GM06990 (cell line): Measurements from ENCODE around the gene APOBEC3A.
A peak's percentile ranks its signal among the peaks of the same experiment; 100 is the strongest.
"Not testable (repeated sequence)": the region's sequence is repeated elsewhere in the genome, so short reads cannot be mapped to it uniquely, and the experiment has no call there.

ENCODE experiments used
- DNase-seq: peaks from one replicate; pipeline ENCODE4 v3.0.0-alpha.2; 2011; ENCODE audit not compliant: insufficient read length; ENCODE audit errors: extremely low read depth
- H3K27me3 ChIP-seq: replicated peaks from 2 replicates; pipeline ENCODE4 v1.6.0; 2011; ENCODE audit warnings: low read length; ENCODE audit not compliant: control insufficient read depth, insufficient read depth
- H3K36me3 ChIP-seq: 2 replicates; pipeline ENCODE4 v1.5.1; 2011; ENCODE audit warnings: low read length; ENCODE audit not compliant: control insufficient read depth, insufficient read depth
- H3K4me3 ChIP-seq: replicated peaks from 2 replicates; pipeline ENCODE4 v1.5.1; 2011; ENCODE audit warnings: low read depth, mild to moderate bottlenecking, control low read depth, low read length
- TF ChIP-seq, protein P1 (sequence below): IDR thresholded peaks from 2 replicates; pipeline ENCODE4 v1.5.1; 2011; ENCODE audit warnings: low read length, control low read depth, mild to moderate bottlenecking, inconsistent platforms; ENCODE audit not compliant: insufficient read depth, poor library complexity, severe bottlenecking

The APOBEC3A gene

DNA sequence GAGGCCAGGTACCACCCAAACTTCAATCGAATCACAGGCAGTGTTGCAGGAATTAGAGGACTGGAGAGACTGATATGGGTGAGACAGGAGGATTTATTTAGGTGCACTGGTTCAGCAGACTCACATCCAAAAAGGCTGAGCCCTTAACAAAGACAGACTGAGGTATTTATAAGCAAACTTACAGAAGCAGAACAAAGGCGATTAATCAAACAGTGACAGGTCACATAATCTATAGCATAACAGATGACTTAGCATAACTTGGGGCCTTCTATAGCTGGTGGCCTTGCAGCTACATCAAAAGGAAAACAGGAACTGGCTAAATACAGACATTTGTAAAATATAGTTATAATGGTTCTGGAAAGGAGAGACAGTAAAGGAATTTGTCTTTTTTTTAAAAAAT lies 26.8 kb downstream of the APOBEC3A start:
- Histone ChIP-seq H3K27me3 (no peaks in the 10 kb centered on the region), H3K36me3 (peaks cover 1% of the 10 kb centered on the region), H3K4me3 (no peak overlapping the region)
- TF ChIP-seq, protein P1, sequence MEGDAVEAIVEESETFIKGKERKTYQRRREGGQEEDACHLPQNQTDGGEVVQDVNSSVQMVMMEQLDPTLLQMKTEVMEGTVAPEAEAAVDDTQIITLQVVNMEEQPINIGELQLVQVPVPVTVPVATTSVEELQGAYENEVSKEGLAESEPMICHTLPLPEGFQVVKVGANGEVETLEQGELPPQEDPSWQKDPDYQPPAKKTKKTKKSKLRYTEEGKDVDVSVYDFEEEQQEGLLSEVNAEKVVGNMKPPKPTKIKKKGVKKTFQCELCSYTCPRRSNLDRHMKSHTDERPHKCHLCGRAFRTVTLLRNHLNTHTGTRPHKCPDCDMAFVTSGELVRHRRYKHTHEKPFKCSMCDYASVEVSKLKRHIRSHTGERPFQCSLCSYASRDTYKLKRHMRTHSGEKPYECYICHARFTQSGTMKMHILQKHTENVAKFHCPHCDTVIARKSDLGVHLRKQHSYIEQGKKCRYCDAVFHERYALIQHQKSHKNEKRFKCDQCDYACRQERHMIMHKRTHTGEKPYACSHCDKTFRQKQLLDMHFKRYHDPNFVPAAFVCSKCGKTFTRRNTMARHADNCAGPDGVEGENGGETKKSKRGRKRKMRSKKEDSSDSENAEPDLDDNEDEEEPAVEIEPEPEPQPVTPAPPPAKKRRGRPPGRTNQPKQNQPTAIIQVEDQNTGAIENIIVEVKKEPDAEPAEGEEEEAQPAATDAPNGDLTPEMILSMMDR: no peak
- no peak for DNase-seq

DNA sequence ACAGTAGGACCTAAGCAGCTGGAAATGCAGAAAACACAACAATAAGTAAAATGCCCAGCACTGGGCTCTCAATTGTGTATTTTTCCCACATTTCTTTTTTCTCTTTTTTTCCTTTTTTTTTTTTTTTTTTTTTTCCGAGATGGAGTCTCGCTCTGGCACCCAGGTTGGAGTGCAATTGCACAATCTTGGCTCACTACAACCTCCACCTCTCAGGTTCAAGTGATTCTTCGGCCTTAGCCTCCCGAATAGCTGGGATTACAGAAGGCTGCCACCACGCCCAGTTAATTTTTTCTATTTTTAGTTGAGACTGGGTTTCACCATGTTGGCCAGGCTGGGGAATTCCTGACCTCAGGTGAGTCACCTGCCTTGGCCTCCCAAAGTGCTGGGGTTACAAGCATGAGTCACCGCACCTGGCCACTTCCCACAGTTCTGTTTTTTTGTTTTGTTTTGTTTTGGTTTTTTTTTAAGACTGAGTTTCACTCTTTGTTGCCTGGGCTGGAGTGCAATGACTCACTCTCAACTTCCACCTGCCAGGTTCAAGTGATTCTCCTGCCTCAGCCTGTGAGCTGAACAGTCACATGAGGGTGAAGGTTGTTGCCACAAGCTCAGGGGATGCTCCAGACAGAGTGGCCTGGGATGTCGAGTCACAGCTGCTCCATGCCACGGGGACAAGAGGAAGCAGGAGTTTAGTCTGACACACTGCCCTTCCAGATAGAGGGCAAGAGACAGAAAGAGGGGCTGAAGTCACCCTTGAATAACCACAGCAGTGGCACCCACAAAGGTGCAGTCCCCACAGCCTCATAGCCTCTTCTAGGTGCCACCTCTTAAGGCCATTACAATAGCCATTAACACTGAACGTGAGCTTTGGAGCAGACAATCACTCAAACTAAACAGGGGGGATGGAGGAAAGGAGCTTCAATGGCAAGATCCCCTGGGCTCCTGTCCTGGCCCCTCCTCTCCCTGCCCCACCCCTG lies 27.7 kb downstream of the APOBEC3A start:
- not testable (repeated sequence) for H3K4me3 ChIP-seq, H3K27me3 ChIP-seq, H3K36me3 ChIP-seq
- peak; percentile 81 for DNase-seq

DNA sequence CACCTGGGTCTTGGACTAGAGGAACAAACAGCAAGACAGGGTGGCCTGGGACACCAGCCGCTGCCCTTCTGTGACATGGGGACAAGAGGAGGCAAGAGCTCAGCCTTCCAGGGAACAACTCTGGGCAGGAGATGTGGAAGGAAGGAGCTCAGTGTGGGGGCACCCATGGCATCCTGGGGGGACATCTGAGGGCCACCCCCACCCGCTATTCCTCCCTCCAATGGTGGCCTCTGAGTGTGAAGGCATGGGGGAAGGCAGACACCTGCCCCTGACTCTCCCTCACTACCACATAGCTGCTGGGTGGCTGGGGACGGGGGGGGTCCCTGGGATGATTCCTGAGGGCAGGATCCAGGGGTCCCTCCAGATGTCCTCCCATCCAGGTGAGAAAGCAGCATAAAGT lies 29.2 kb downstream of the APOBEC3A start:
- no peak for DNase-seq
- no peaks in the 10 kb centered on the region for H3K27me3 ChIP-seq
- H3K4me3 ChIP-seq: no peak overlapping the region
- H3K36me3 ChIP-seq: peaks cover 1% of the 10 kb centered on the region
- TF ChIP-seq, protein P1: no peak

GRCh38 chr22:38987171-38987895 lies 29.9 kb downstream of the APOBEC3A start:
- no peak for DNase-seq
- Histone ChIP-seq H3K36me3 (peaks cover 1% of the 10 kb centered on the region), H3K27me3 (no peaks in the 10 kb centered on the region), H3K4me3 (no peak overlapping the region)
- TF ChIP-seq, protein P1: no peak

- H3K27me3 ChIP-seq: no peaks in the 10 kb centered on the region
- H3K4me3 ChIP-seq: no peak overlapping the region
- H3K36me3 ChIP-seq: peaks cover 1% of the 10 kb centered on the region
- DNase-seq: no peak
- TF ChIP-seq, protein P1: no peak
These were observed 32.1 kb downstream of the APOBEC3A start for GRCh38 chr22:38989466-38989865.

- H3K4me3 ChIP-seq, DNase-seq, H3K27me3 ChIP-seq, H3K36me3 ChIP-seq: not testable (repeated sequence)
These were observed 35.5 kb downstream of the APOBEC3A start for GRCh38 chr22:38992871-38993371.
